ENCODE results near the gene DNM3.

The DNM3 gene

GRCh38 chr1:172203902-172204301, 362.6 kb downstream of the DNM3 start:
- Mint-ChIP-seq H3K4me3 (no peak overlapping the region), H3K9me3 (peaks cover 12% of the 10 kb centered on the region), H3K4me1 (no peaks in the 10 kb centered on the region), H3K36me3 (peaks cover 10% of the 10 kb centered on the region), H3K27ac (no peak overlapping the region), H3K27me3 (no peaks in the 10 kb centered on the region)
- DNase-seq: no peak
- CTCF ChIA-PET: no interaction called here

- H3K27ac Mint-ChIP-seq: no peak overlapping the region
- no peaks in the 10 kb centered on the region for H3K27me3 Mint-ChIP-seq
- H3K9me3 Mint-ChIP-seq: no peaks in the 10 kb centered on the region
- DNase-seq: no peak
- peaks cover under 1% of the 10 kb centered on the region for H3K36me3 Mint-ChIP-seq
- no peak overlapping the region for H3K4me3 Mint-ChIP-seq
- CTCF ChIA-PET: interaction anchor here (0.6 to 0.8 kb wide), 2 partner anchors 26 to 33 kb away, joined by 3 read pairs; no protein-coding TSS in a partner anchor
- H3K4me1 Mint-ChIP-seq: no peaks in the 10 kb centered on the region
These were observed 365.0 kb downstream of the DNM3 start for GRCh38 chr1:172206256-172206655.

- CTCF ChIA-PET: no interaction called here
- Mint-ChIP-seq H3K9me3 (no peaks in the 10 kb centered on the region), H3K4me3 (no peak overlapping the region), H3K4me1 (no peaks in the 10 kb centered on the region), H3K27ac (no peak overlapping the region), H3K27me3 (no peaks in the 10 kb centered on the region), H3K36me3 (no peaks in the 10 kb centered on the region)
- no peak for DNase-seq
These were observed 367.3 kb downstream of the DNM3 start for GRCh38 chr1:172208635-172209034.

- Mint-ChIP-seq H3K27ac (no peak overlapping the region), H3K4me3 (no peak overlapping the region), H3K9me3 (no peaks in the 10 kb centered on the region), H3K27me3 (no peaks in the 10 kb centered on the region), H3K36me3 (no peaks in the 10 kb centered on the region), H3K4me1 (no peaks in the 10 kb centered on the region)
- DNase-seq: no peak
- CTCF ChIA-PET: interaction anchor here (0.5 to 0.6 kb wide), 2 partner anchors 126 to 257 kb away, joined by 3 read pairs; no protein-coding TSS in a partner anchor
These were observed 369.9 kb downstream of the DNM3 start for GRCh38 chr1:172211221-172211620.

- H3K27ac Mint-ChIP-seq: no peak overlapping the region
These were observed 370.8 kb downstream of the DNM3 start for GRCh38 chr1:172212124-172212523.

GRCh38 chr1:172215006-172215405, 373.7 kb downstream of the DNM3 start:
- DNase-seq: no peak
- CTCF ChIA-PET: no interaction called here
- Mint-ChIP-seq H3K27me3 (no peaks in the 10 kb centered on the region), H3K9me3 (no peaks in the 10 kb centered on the region), H3K36me3 (no peaks in the 10 kb centered on the region), H3K4me1 (no peaks in the 10 kb centered on the region), H3K27ac (no peak overlapping the region), H3K4me3 (no peak overlapping the region)

More at GRCh38 chr1:172212124-172212523, 370.8 kb downstream of the DNM3 start:
- no peaks in the 10 kb centered on the region for H3K36me3 Mint-ChIP-seq
- no peaks in the 10 kb centered on the region for H3K27me3 Mint-ChIP-seq
- H3K4me3 Mint-ChIP-seq: no peak overlapping the region
- H3K4me1 Mint-ChIP-seq: no peaks in the 10 kb centered on the region
- H3K9me3 Mint-ChIP-seq: no peaks in the 10 kb centered on the region
- no peak for DNase-seq
- CTCF ChIA-PET: interaction anchor here (0.6 kb wide), 1 partner anchor 257 kb away, joined by 3 read pairs; no protein-coding TSS in a partner anchor

GRCh38 chr1:172219966-172220365, 378.7 kb downstream of the DNM3 start:
- H3K36me3 Mint-ChIP-seq: no peaks in the 10 kb centered on the region
- no peaks in the 10 kb centered on the region for H3K27me3 Mint-ChIP-seq
- no peak overlapping the region for H3K27ac Mint-ChIP-seq
- H3K4me3 Mint-ChIP-seq: no peak overlapping the region
- DNase-seq: no peak
- H3K9me3 Mint-ChIP-seq: no peaks in the 10 kb centered on the region
- peaks cover 3% of the 10 kb centered on the region for H3K4me1 Mint-ChIP-seq
- CTCF ChIA-PET: interaction anchor here (1.5 kb wide), 1 partner anchor 181 kb away, joined by 3 read pairs; no protein-coding TSS in a partner anchor

GRCh38 chr1:172220376-172220775, 379.1 kb downstream of the DNM3 start:
- CTCF ChIA-PET: interaction anchor here (1.5 kb wide), 1 partner anchor 180 kb away, joined by 3 read pairs; no protein-coding TSS in a partner anchor
- no peak for DNase-seq
- H3K4me1 Mint-ChIP-seq: peaks cover 3% of the 10 kb centered on the region
- no peaks in the 10 kb centered on the region for H3K36me3 Mint-ChIP-seq
- no peaks in the 10 kb centered on the region for H3K27me3 Mint-ChIP-seq
- H3K9me3 Mint-ChIP-seq: no peaks in the 10 kb centered on the region
- no peak overlapping the region for H3K4me3 Mint-ChIP-seq
- no peak overlapping the region for H3K27ac Mint-ChIP-seq

GRCh38 chr1:172221436-172221835, 380.1 kb downstream of the DNM3 start:
- CTCF ChIA-PET: no interaction called here
- H3K27me3 Mint-ChIP-seq: no peaks in the 10 kb centered on the region
- H3K9me3 Mint-ChIP-seq: no peaks in the 10 kb centered on the region
- H3K27ac Mint-ChIP-seq: no peak overlapping the region
- H3K36me3 Mint-ChIP-seq: no peaks in the 10 kb centered on the region
- no peak for DNase-seq
- no peak overlapping the region for H3K4me3 Mint-ChIP-seq
- peaks cover 3% of the 10 kb centered on the region for H3K4me1 Mint-ChIP-seq

- DNase-seq: no peak
- CTCF ChIA-PET: no interaction called here
- H3K27ac Mint-ChIP-seq: no peak overlapping the region
These were observed 383.6 kb downstream of the DNM3 start for GRCh38 chr1:172224871-172225270.

GRCh38 chr1:172229942-172230341, 388.6 kb downstream of the DNM3 start:
- Mint-ChIP-seq H3K4me1 (peaks cover 12% of the 10 kb centered on the region), H3K27me3 (no peaks in the 10 kb centered on the region), H3K9me3 (peaks cover 8% of the 10 kb centered on the region), H3K4me3 (no peak overlapping the region), H3K36me3 (peaks cover 10% of the 10 kb centered on the region), H3K27ac (no peak overlapping the region)
- CTCF ChIA-PET: no interaction called here
- no peak for DNase-seq

More at GRCh38 chr1:172224871-172225270, 383.6 kb downstream of the DNM3 start:
- Mint-ChIP-seq H3K36me3 (no peaks in the 10 kb centered on the region), H3K4me3 (no peak overlapping the region), H3K9me3 (no peaks in the 10 kb centered on the region), H3K27me3 (no peaks in the 10 kb centered on the region), H3K4me1 (peaks cover 5% of the 10 kb centered on the region)

GRCh38 chr1:172230526-172230925, 389.2 kb downstream of the DNM3 start:
- CTCF ChIA-PET: no interaction called here
- peaks cover 8% of the 10 kb centered on the region for H3K9me3 Mint-ChIP-seq
- DNase-seq: no peak
- H3K4me3 Mint-ChIP-seq: no peak overlapping the region
- H3K27ac Mint-ChIP-seq: no peak overlapping the region
- peaks cover 12% of the 10 kb centered on the region for H3K4me1 Mint-ChIP-seq
- no peaks in the 10 kb centered on the region for H3K27me3 Mint-ChIP-seq
- peaks cover 10% of the 10 kb centered on the region for H3K36me3 Mint-ChIP-seq

GRCh38 chr1:172236958-172237357, 395.7 kb downstream of the DNM3 start:
- DNase-seq: no peak
- peaks cover under 1% of the 10 kb centered on the region for H3K27me3 Mint-ChIP-seq
- no peaks in the 10 kb centered on the region for H3K4me1 Mint-ChIP-seq
- CTCF ChIA-PET: no interaction called here
- no peak overlapping the region for H3K4me3 Mint-ChIP-seq
- H3K9me3 Mint-ChIP-seq: peaks cover under 1% of the 10 kb centered on the region
- peaks cover 2% of the 10 kb centered on the region for H3K36me3 Mint-ChIP-seq
- no peak overlapping the region for H3K27ac Mint-ChIP-seq

GRCh38 chr1:172238158-172238557, 396.9 kb downstream of the DNM3 start:
- Mint-ChIP-seq H3K36me3 (no peaks in the 10 kb centered on the region), H3K27ac (no peak overlapping the region), H3K4me1 (no peaks in the 10 kb centered on the region), H3K9me3 (no peaks in the 10 kb centered on the region), H3K27me3 (peaks cover 3% of the 10 kb centered on the region), H3K4me3 (no peak overlapping the region)
- no peak for DNase-seq
- CTCF ChIA-PET: no interaction called here

GRCh38 chr1:172238965-172239364, 397.7 kb downstream of the DNM3 start:
- no peak for DNase-seq
- CTCF ChIA-PET: no interaction called here
- no peaks in the 10 kb centered on the region for H3K9me3 Mint-ChIP-seq
- peaks cover 3% of the 10 kb centered on the region for H3K27me3 Mint-ChIP-seq
- no peaks in the 10 kb centered on the region for H3K4me1 Mint-ChIP-seq
- no peak overlapping the region for H3K27ac Mint-ChIP-seq
- H3K4me3 Mint-ChIP-seq: no peak overlapping the region
- no peaks in the 10 kb centered on the region for H3K36me3 Mint-ChIP-seq

- Mint-ChIP-seq H3K4me3 (no peak overlapping the region), H3K4me1 (no peaks in the 10 kb centered on the region), H3K27ac (no peak overlapping the region), H3K9me3 (no peaks in the 10 kb centered on the region), H3K27me3 (peaks cover 3% of the 10 kb centered on the region), H3K36me3 (no peaks in the 10 kb centered on the region)
- DNase-seq: no peak
- CTCF ChIA-PET: interaction anchor here (0.6 kb wide), 1 partner anchor 33 kb away, joined by 3 read pairs; no protein-coding TSS in a partner anchor
These were observed 398.6 kb downstream of the DNM3 start for GRCh38 chr1:172239901-172240300.

Measured in activated naive CD4-positive, alpha-beta T cell treated with anti-CD3 and anti-CD28 coated beads, Interleukin-2, amount 10 ng/mL, durations not matched to agents 7 days and 5 days (primary cell).